SK-N-SH treated with all-trans-retinoic acid at 6 μM for 48 hours (cell line): Measurements from ENCODE around the gene PARVG.

Source experiments
- ATAC-seq: fragments of 200-7000 bp; cut with Tn5 transposase; 3 replicates; pipeline ENCODE4 v1.9.1; 2020; ENCODE audit warnings: mild to moderate bottlenecking, moderate library complexity
- CSDC2 ChIP-seq: fragments of 250-450 bp; sonication (Bioruptor Pico); IDR thresholded peaks from 2 replicates; pipeline ENCODE4 v1.5.0; 2020; ENCODE audit warnings: mild to moderate bottlenecking, moderate library complexity
- ESRRG ChIP-seq: fragments of 250-450 bp; sonication (Bioruptor Pico); IDR thresholded peaks from 2 replicates; pipeline ENCODE4 v1.6.1; 2021; ENCODE audit warnings: mild to moderate bottlenecking
- GLIS3 ChIP-seq: fragments of 250-450 bp; sonication (Bioruptor Pico); IDR thresholded peaks from 2 replicates; pipeline ENCODE4 v1.5.0; 2020; ENCODE audit warnings: mild to moderate bottlenecking, moderate library complexity
- ISL1 ChIP-seq: fragments of 250-450 bp; sonication (Bioruptor Pico); IDR thresholded peaks from 2 replicates; pipeline ENCODE4 v2.1.2; 2022; ENCODE audit warnings: mild to moderate bottlenecking, moderate library complexity
- PPARA ChIP-seq: fragments of 250-450 bp; sonication (Bioruptor Pico); IDR thresholded peaks from 2 replicates; pipeline ENCODE4 v1.5.0; 2020; ENCODE audit warnings: mild to moderate bottlenecking, borderline replicate concordance
- RARB ChIP-seq: fragments of 250-450 bp; sonication (Bioruptor Pico); IDR thresholded peaks from 2 replicates; pipeline ENCODE4 v1.8.0; 2021; ENCODE audit warnings: mild to moderate bottlenecking, moderate library complexity
- SNAI2 ChIP-seq: fragments of 250-450 bp; sonication (Bioruptor Pico); IDR thresholded peaks from 2 replicates; pipeline ENCODE4 v1.5.0; 2020; ENCODE audit warnings: mild to moderate bottlenecking, moderate library complexity
- TCF4 ChIP-seq: fragments of 250-450 bp; sonication (Bioruptor Pico); IDR thresholded peaks from 2 replicates; pipeline ENCODE4 v1.8.0; 2021; ENCODE audit warnings: mild to moderate bottlenecking, moderate library complexity, borderline replicate concordance
- TOX ChIP-seq: fragments of 250-450 bp; sonication (Bioruptor Pico); IDR thresholded peaks from 2 replicates; pipeline ENCODE4 v1.8.0; 2021; ENCODE audit warnings: mild to moderate bottlenecking, moderate library complexity, borderline replicate concordance
- ZC3H10 ChIP-seq: fragments of 250-450 bp; sonication (Bioruptor Pico); IDR thresholded peaks from 2 replicates; pipeline ENCODE4 v1.5.1; 2021; ENCODE audit warnings: mild to moderate bottlenecking, moderate library complexity
- ZFP30 ChIP-seq: fragments of 450-650 bp; formaldehyde crosslinking; IDR thresholded peaks from 2 replicates; pipeline ENCODE4 v1.5.0; 2022; ENCODE audit warnings: mild to moderate bottlenecking, moderate library complexity
- ZNF565 ChIP-seq: fragments of 450-650 bp; formaldehyde crosslinking; conservative IDR thresholded peaks from 2 replicates; pipeline ENCODE4 v1.5.0; 2020; ENCODE audit warnings: low read depth, mild to moderate bottlenecking, moderate library complexity
- ZNF70 ChIP-seq: fragments of 450-650 bp; formaldehyde crosslinking; IDR thresholded peaks from 2 replicates; pipeline ENCODE4 v1.5.0; 2020; ENCODE audit warnings: mild to moderate bottlenecking, moderate library complexity
- ZNF8 ChIP-seq: fragments of 450-650 bp; formaldehyde crosslinking; IDR thresholded peaks from 2 replicates; pipeline ENCODE4 v1.5.0; 2020; ENCODE audit warnings: mild to moderate bottlenecking, moderate library complexity
- TF ChIP-seq, protein P1 (sequence below): fragments of 250-450 bp; sonication (Bioruptor Pico); IDR thresholded peaks from 2 replicates; pipeline ENCODE4 v1.5.1; 2021; ENCODE audit warnings: mild to moderate bottlenecking, moderate library complexity
- TF ChIP-seq, protein P2 (sequence below): fragments of 250-450 bp; sonication (Bioruptor Pico); IDR thresholded peaks from 2 replicates; pipeline ENCODE4 v1.5.0; 2020; ENCODE audit warnings: mild to moderate bottlenecking, moderate library complexity
- TF ChIP-seq, protein P3 (sequence below): fragments of 250-450 bp; sonication (Bioruptor Pico); IDR thresholded peaks from 2 replicates; pipeline ENCODE4 v1.5.1; 2020; ENCODE audit warnings: low read depth, mild to moderate bottlenecking, moderate library complexity
- TF ChIP-seq, protein P4 (sequence below): fragments of 250-450 bp; sonication (Bioruptor Pico); IDR thresholded peaks from 2 replicates; pipeline ENCODE4 v1.8.0; 2020; ENCODE audit warnings: mild to moderate bottlenecking, moderate library complexity, borderline replicate concordance

PARVG gene

DNA sequence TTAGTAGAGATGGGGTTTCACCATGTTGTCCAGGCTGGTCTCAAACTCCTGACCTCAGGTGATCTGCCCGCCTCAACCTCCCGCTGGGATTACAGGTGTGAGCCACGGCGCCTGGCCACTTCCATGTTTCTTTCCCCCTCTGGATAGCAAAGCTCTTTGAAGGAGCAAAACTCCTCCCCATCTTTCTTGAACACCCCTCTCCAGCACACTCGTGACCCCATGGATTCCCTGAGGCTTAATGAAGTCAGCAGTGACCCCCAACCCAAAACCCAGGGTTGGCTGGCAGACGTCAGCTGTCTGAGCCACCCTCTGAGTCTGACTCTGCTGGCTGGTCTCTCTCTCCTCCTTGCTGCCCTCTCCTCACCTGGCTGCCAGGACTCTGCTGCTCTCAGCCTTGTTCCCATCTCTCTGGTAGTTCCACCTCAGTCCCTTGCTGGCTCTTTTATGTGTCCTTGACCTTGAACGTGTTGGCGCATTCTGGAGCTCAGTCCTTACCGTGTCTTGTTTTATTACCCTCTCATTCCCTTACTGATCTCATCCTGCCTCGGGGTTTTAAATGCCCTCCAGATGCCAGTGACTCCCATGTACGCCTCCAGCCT lies 44.5 kb downstream of the PARVG start (continued):
- TF ChIP-seq, protein P1, sequence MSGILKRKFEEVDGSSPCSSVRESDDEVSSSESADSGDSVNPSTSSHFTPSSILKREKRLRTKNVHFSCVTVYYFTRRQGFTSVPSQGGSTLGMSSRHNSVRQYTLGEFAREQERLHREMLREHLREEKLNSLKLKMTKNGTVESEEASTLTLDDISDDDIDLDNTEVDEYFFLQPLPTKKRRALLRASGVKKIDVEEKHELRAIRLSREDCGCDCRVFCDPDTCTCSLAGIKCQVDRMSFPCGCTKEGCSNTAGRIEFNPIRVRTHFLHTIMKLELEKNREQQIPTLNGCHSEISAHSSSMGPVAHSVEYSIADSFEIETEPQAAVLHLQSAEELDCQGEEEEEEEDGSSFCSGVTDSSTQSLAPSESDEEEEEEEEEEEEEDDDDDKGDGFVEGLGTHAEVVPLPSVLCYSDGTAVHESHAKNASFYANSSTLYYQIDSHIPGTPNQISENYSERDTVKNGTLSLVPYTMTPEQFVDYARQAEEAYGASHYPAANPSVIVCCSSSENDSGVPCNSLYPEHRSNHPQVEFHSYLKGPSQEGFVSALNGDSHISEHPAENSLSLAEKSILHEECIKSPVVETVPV = no peak

DNA sequence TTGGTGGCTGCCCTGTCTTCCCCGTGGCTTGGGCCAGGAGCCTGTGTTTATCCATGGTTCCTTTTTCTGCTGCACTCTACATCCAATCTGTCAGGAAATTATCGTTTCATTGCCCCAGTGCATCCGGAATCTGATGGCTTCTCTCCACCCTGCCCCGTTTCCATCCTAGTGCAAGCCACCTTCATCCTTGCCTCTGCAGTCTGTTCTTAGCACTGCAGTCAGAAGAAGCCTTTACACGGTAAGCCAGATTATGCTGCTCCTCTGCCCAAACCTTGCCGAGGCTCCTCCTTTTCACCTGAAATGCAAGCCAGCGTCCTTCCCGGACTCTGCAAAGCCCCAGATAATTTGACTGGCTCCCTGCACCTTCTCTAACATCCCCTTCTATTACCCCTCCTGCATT lies 45.1 kb downstream of the PARVG start:
- no peak for ATAC-seq
- TF ChIP-seq, protein P1 = no peak
- TF ChIP-seq ZNF565 (CRISPR knock-in tag) = no peak
- no peak for TF ChIP-seq ZNF70
- no peak for TF ChIP-seq TCF4 (CRISPR knock-in tag)
- no peak for TF ChIP-seq ISL1 (CRISPR knock-in tag)
- TF ChIP-seq ZNF8 (CRISPR knock-in tag) = no peak
- TF ChIP-seq, protein P2, sequence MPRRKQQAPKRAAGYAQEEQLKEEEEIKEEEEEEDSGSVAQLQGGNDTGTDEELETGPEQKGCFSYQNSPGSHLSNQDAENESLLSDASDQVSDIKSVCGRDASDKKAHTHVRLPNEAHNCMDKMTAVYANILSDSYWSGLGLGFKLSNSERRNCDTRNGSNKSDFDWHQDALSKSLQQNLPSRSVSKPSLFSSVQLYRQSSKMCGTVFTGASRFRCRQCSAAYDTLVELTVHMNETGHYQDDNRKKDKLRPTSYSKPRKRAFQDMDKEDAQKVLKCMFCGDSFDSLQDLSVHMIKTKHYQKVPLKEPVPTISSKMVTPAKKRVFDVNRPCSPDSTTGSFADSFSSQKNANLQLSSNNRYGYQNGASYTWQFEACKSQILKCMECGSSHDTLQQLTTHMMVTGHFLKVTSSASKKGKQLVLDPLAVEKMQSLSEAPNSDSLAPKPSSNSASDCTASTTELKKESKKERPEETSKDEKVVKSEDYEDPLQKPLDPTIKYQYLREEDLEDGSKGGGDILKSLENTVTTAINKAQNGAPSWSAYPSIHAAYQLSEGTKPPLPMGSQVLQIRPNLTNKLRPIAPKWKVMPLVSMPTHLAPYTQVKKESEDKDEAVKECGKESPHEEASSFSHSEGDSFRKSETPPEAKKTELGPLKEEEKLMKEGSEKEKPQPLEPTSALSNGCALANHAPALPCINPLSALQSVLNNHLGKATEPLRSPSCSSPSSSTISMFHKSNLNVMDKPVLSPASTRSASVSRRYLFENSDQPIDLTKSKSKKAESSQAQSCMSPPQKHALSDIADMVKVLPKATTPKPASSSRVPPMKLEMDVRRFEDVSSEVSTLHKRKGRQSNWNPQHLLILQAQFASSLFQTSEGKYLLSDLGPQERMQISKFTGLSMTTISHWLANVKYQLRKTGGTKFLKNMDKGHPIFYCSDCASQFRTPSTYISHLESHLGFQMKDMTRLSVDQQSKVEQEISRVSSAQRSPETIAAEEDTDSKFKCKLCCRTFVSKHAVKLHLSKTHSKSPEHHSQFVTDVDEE (CRISPR knock-in tag) = no peak
- TF ChIP-seq, protein P3, sequence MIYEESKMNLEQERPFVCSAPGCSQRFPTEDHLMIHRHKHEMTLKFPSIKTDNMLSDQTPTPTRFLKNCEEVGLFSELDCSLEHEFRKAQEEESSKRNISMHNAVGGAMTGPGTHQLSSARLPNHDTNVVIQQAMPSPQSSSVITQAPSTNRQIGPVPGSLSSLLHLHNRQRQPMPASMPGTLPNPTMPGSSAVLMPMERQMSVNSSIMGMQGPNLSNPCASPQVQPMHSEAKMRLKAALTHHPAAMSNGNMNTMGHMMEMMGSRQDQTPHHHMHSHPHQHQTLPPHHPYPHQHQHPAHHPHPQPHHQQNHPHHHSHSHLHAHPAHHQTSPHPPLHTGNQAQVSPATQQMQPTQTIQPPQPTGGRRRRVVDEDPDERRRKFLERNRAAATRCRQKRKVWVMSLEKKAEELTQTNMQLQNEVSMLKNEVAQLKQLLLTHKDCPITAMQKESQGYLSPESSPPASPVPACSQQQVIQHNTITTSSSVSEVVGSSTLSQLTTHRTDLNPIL (CRISPR knock-in tag) = no peak
- TF ChIP-seq RARB (CRISPR knock-in tag) = no peak
- TF ChIP-seq, protein P4, sequence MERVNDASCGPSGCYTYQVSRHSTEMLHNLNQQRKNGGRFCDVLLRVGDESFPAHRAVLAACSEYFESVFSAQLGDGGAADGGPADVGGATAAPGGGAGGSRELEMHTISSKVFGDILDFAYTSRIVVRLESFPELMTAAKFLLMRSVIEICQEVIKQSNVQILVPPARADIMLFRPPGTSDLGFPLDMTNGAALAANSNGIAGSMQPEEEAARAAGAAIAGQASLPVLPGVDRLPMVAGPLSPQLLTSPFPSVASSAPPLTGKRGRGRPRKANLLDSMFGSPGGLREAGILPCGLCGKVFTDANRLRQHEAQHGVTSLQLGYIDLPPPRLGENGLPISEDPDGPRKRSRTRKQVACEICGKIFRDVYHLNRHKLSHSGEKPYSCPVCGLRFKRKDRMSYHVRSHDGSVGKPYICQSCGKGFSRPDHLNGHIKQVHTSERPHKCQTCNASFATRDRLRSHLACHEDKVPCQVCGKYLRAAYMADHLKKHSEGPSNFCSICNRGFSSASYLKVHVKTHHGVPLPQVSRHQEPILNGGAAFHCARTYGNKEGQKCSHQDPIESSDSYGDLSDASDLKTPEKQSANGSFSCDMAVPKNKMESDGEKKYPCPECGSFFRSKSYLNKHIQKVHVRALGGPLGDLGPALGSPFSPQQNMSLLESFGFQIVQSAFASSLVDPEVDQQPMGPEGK (CRISPR knock-in tag) = no peak
- TF ChIP-seq SNAI2 (CRISPR knock-in tag) = no peak
- TF ChIP-seq ZFP30 (CRISPR knock-in tag) = no peak
- no peak for TF ChIP-seq TOX (CRISPR knock-in tag)
- TF ChIP-seq, all 23 proteins: peak for 0

DNA sequence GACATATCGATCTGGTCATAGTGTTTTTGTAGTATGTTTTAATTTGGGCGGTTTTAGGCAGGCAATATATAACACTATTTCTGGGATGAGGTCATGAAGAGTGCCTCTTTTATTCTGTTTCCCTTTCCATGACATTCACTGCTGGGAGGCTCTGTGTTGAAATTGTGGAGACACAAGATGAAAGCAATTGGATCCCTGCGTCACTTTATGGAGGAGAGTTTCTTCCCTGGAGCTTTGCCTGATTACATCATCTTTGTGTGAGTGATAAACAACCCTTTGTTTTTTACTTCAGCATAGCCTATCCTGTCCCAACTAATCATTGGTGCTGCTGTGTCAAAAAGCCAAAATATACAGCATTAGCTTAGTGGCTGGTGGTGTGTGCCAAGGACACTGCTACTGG lies 48.6 kb downstream of the PARVG start:
- no peak for ATAC-seq
- no peak for TF ChIP-seq ISL1 (CRISPR knock-in tag)
- no peak for TF ChIP-seq SNAI2 (CRISPR knock-in tag)
- no peak for TF ChIP-seq CSDC2 (CRISPR knock-in tag)
- TF ChIP-seq, all 23 proteins: peak for 0

DNA sequence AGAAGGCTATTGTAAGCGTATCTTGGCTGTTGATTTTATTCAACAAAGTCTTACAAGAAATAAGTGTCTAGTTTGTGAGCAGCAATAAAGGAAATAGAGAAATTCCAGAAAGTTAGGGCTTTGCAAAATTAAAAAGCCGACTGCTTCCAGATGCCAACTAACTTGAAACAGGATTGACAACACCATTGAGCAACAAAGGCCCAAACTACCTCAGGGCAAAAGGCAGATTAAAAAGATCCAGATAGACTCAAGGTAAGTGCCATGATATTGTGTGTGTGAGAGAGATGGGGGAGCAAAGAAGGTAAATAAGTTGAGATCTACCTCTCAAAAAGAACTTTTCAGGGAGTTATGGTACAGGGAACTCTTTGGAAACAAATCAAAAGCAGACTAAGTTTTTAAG lies 49.1 kb downstream of the PARVG start:
- no peak for ATAC-seq
- TF ChIP-seq TCF4 (CRISPR knock-in tag) = no peak
- TF ChIP-seq ESRRG (CRISPR knock-in tag) = no peak
- no peak for TF ChIP-seq ISL1 (CRISPR knock-in tag)
- no peak for TF ChIP-seq ZNF565 (CRISPR knock-in tag)
- no peak for TF ChIP-seq GLIS3 (CRISPR knock-in tag)
- TF ChIP-seq, protein P4 (CRISPR knock-in tag) = no peak
- no peak for TF ChIP-seq ZC3H10
- TF ChIP-seq, protein P3 (CRISPR knock-in tag) = no peak
- TF ChIP-seq PPARA = no peak
- TF ChIP-seq, protein P1 = no peak
- no peak for TF ChIP-seq RARB (CRISPR knock-in tag)
- no peak for TF ChIP-seq TOX (CRISPR knock-in tag)
- TF ChIP-seq ZNF70 = no peak
